ENCODE data around the gene GDPD3.
A peak's percentile ranks its signal among the peaks of the same experiment; 100 is the strongest.

Gene GDPD3

DNA sequence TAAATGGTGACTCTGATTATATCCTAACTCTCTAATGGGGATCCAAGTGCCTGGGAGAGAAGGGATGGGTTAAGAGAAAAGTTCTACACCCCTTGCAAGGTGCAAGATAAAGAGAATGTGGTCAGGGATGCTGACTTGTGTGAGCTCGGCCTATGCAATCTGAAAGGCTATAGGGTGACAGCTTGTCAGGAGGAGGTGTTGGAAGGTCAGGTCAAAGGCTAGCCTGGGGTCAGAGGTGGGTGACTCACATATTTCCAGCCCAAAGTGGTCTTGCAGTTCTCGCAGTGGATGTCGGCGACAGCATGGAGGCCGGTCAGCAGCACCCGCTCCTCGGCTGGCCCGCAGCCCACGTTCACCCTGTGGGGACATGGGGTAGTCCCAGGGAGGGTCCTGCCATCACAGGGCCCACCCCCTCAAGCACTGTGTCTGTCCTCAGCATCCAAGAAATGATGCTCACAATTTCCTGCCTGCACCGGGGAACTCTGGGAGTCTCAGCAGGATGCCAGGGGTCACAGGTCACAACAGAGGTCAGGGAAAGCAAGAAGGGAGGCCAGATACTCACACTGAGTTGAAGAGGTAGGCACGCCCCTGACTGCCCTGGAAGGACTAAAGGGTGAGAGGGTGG, 18.7 kb downstream of the GDPD3 start:
- DNase-seq = no peak

DNA sequence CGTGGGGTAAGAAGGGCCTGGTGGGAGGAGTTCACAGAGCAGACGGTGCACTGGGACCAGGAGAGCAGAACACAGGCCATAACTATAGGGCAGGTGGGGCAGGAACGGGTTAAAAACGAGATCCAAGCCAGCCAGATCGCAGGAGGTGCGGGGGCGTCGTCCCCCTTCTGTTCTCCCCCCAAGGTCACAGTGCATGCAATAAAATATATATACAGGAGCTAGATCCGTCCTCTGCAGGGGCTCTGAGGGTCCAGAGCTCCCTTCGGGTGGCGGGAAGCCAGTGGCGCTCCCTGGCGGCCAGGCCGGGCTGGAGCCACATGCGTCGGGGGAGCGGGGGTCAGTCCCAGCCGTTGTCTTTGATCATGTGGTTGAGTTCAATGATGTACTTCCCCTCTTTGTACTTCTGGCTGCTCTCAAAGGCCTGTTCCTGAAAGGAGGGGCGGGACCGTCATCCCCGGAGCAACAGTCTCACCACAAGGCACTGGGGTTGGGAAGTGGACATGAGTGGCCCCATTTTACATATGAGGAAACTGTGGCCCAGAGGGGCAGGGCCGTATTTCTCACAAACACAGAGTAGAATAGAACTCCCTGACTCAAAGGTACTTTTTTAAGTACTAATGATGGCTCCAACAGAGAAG, 20.8 kb downstream of the GDPD3 start:
- peak in 1 of 4 experiments; percentile 38 for DNase-seq

DNA sequence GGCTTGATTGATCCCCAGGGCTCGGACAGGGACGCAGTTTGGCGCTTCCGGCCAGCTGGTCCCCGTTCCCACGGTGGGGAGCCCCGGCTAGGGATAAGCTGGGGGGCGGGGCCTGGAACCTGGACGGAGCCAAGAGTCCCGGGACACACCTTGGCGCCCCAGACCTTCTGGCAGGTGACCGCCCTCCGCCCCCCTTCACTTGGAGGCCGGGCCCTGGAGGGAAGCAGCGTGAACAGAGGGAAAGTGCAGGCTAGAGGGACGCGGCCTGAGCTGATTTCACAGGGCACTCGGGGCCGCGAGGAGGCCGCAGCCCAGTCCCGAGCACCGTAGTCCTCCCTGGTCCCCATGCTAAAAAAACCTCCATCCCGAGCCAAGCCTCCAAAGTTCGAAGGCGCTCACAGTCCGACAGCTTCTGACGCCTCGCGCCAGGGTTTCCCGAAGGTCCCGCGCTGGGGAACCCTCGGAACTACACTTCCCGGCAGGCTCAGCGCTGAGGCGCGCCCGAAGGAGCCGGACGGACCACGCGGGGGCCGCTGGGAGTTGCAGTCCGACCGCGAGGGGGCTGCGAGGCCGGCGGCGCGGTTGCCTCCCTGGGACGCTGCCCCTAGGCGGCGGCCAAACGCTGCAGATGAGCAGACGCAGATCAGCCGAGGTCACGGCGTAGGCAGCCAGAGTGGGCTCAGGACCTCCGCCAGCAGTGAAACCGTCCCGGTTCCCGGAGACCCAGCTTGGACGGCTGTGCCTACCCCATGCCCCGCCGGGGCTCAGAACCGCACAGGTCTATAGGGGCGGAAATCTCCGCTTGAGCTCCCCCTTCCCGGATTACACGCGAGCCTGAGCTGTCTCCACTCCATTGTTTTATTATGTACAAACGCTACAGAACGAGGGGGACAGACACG, 21.6 kb downstream of the GDPD3 start, which contains the start of gene TBX6:
TBX6 (minus strand) TSS at position 451 of the 899 bp plus-strand sequence. CDS start 731 bp downstream, outside the sequence.
- peak; percentile 80 to 91 (median 84) for DNase-seq

DNA sequence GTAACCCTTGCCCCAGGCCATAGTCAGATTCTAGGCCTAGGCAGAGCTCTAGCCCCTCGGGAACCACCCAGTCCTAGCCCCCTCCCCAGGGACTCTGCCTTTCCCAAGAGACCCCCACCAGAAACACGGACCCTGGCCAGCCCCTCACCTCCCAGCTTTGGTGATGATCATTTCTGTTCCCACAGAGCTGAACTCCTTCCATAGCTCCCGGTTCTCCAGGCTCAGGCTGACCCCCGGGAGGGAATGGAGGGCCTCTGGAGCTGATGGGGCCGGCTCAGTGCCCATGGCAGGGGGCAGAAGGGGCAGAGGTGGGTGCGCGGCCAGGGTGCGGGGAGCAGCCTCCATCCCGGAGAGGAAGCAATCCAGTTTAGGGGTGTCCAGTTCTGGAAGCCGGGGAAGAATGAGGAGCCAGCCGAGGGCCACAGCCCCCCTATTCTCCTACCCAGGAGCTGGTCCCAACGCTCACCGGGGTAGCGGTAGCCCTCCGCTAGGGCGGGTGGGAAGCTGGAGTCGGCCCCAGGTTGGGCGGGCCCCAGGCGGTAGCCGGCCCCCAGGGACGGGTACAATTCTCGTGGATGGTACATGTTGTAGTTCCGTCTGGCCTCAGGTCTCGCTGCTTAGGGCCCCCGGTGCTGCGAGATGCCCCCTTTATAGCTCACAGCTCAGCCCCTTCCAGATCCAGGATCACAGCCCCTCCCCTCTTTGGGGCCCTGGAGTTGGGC, 22.6 kb downstream of the GDPD3 start:
- no peak for DNase-seq

DNA sequence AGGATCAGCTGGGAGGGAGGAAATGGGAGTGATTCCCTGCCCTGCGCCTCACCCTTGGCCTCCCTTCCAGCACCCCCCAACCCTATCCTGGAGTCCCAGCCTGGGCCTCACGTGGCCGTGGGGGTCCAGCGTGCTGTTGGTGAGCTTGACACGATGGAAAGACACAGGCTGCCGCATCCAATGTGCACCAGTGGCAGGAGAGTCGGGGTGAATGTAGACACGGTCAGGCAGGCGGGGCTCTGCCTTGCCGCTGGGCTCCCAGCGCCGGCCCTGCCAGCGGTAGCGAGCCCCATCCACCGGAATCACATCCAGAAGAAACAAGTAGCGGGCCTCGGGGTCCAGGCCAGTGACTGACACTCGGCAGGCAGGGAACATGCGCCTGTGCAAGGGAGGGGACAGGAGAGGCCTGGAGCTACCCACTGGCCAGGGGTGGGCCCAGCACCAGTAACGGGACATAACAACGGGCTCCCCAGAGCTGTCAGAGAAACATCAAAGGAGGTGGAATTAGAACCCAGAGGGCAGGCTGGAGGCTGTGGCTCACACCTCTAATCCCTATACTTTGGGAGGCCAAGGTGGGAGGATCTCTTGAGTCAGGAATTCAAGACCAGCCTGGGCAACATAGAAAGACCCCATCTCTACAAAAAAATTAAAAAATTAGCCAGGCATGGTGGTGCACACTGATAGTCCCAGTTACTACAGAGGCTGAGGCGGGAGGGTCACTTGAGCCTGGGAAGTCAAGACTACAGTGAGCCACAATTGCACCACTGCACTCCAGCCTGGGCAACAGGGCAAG, 24.3 kb downstream of the GDPD3 start:
- no peak for DNase-seq

DNA sequence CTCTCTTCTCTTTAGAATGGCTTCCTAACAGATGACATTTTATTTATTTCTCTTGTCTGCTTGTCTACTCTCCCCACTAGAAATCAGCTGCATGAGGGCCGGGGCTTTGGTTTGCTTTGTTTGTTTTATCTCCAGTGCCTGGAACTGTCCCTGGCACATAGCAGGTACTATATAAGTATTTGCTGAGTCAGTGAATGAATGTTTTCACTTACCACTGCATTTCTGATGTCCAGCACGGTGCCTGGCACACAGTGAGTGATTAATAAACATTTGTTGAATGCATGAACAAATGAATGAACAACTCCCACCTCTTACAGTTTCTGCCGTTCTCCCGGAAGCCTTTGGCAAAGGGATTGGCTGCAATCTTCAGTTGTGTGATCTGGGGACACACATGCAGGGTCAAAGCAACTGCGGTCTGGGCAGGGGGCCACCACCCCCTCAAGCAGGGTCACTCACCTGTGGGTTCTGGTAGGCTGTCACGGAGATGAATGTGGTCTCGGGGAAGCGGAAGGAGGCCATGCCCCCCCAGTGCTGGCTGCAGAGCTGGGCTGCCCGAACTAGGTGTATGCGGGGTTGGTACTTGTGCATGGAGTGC, 25.0 kb downstream of the GDPD3 start:
- DNase-seq = no peak

DNA sequence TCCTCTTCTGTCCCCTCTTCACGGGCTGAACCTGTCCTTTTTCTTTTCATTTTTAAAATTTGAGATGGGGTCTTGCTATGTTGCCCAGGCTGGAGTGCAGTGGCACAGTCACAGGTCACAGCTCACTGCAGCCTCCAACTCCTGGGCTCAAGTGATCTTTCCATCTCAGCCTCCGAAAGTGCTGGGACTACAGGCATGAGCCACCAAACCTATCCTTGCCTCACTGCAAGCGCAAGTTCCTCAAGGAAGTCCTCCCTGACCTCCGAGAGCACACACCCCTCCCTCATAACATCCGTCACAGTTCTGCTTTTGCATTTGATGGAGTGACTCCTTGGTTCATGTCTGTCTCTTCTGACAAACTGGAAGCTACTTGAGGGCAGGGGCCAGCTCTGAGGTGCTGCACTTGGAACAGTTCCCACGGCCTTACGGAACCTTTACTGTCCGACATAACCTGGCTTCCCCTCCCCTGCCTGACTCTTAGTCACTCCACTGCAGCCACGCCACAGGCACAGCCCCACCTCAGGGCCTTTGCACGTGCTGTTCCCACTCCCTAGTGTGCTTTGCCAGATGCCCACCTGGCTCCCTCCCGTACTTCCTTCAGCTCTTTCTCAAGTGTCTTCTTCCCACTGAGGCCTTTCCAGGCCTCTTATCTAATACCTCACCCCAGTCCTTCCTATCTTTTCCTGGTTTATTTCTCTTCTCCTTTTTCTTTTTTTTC, 26.0 kb downstream of the GDPD3 start:
- no peak for DNase-seq

DNA sequence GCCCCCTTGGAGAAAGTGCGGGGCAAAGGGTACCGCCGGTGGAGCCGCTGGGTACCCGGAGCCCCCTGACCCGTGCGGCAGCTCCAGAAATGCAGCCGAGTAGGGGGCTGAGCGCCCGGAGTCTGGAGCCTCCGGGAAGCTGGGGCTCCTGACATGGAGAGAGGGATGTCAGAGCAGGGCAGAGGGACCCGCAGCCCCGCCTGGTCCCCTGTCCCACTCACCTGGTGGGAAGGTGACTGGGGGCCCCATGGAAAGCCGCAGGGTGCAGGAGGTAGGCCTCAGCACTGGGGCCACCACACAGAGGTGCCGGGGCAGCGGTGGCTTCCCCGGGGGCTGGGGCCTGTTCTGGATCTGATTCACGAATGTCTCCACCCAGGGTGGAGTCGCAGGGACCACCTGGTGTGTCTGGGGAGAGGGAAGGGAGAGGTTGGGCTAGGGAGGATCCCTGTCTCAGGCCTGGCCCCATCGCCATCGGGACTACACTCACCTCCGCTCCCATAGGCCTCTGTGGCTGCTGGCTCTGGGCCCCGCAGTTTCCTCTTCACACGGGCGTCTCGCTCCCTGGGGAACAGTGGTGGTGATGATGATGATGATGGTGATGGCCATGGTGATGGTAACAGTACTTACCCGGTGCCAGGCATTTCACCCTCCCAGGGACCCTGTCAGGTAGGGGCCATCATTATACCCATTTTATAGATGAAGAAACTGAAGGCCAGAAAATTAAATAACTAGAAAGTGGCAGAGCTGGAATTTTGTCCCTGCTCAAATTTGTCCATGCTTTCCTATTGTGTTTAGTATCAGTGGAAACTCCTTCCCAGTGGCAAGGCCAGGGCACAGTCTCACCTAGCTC, 26.8 kb downstream of the GDPD3 start:
- DNase-seq = no peak

DNA sequence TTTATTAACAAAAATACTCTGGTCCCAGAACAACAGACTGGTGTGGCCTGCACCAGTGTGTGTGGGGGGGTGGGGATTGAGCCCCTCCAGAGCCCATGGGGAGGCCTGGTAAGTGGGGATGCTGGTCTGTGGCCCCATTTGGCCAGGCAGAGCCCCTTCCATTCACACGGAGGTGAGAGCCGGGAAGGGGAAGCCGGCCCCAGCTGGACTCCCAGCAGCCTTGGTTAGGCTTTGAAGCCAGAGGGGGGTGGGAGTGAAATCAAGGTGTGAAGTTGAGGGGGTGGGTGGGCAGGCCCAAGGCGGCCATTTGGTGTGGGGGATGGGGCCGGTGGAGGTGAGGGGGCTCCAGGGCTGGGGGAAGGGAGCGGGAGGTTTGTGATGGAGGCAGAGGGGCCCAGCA, 27.5 kb downstream of the GDPD3 start:
- DNase-seq = no peak

DNA sequence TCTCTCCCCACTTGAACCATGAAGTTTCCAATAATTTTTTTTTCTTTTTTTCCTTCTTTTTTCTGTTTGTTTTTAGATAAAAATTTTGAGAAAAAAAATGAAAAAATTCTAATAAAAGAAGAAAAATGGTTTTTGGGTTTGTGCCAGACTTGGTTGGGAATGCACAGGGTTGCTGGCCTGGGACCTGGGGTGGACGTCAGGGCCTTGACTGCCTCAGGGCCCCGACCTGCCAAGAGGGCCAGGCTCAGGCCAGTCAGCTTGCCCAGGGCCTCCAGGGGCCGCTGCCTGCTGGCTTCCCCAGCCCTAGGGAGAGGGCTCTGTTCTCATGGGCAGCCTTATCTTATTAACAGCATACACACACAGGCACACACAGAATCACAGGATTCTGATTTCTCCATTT, 28.1 kb downstream of the GDPD3 start:
- DNase-seq = no peak

DNA sequence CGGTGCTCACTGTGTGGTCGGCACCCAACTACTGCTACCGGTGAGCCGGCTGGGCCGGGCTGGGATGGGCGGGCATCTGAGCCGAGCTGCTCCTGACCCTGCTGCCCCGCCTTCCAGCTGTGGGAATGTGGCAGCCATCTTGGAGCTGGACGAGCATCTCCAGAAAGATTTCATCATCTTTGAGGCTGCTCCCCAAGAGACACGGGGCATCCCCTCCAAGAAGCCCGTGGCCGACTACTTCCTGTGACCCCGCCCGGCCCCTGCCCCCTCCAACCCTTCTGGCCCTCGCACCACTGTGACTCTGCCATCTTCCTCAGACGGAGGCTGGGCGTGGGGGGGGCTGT, 28.5 kb downstream of the GDPD3 start:
- no peak for DNase-seq

DNA sequence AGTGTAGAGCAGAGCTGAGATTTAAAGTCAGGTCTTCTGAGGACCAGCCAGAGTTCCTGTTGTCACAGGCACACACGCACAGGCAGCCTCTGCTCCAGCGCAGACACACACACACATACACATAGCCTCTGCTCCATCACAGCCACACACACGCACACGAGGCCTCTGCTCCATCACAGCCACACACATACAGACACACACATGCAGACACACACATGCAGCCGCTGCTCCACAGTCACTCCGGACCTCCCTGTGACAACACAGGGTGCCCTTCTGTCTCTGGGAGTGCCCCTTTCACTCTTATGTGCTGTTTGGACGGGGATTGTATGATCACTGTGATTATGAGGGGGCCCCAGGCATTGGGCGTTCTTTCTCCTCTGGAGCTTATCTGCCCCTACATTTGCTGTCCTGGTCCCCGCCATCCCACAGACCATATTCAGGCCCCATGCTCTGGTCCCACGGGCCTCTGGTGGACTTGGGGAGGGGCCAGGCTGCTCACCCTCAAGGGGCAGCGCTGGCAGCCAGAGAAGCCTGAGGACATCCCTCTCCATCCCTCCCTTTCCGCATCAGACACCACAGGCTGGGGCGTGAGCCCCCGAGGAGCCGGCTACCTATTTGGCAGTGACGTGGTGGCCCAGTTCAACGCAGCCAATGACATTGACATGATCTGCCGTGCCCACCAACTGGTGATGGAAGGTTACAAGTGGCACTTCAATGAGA, 29.1 kb downstream of the GDPD3 start:
- no peak for DNase-seq

DNA sequence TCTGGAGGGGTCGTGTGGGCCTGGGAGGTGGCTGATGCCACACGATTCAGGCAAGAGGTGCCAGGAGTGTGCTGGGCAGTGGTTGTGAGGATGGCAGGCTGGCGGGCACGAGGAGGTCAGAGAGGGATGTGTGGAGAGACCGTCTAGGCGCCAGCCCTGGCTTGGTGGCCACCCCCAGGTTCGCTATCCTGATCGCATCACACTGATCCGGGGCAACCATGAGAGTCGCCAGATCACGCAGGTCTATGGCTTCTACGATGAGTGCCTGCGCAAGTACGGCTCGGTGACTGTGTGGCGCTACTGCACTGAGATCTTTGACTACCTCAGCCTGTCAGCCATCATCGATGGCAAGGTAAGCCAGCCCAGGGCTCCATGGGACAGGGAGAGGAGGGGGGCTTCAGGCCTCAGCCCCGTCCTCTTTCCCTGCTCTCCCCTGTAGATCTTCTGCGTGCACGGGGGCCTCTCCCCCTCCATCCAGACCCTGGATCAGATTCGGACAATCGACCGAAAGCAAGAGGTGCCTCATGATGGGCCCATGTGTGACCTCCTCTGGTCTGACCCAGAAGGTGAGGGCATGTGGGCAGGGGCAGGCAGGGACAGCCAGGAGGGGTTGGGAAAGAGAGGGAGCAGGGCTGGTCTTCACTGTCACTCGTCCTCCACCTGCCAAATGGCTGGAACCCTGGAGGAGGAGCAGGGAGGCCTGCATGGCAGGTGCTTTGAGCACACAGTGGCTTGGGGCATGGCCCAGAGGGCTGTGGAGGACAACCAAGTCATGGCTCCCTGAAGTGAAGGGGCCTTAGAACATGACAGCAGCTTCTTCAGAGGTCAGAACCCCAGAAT, 29.9 kb downstream of the GDPD3 start:
- DNase-seq = no peak

DNA sequence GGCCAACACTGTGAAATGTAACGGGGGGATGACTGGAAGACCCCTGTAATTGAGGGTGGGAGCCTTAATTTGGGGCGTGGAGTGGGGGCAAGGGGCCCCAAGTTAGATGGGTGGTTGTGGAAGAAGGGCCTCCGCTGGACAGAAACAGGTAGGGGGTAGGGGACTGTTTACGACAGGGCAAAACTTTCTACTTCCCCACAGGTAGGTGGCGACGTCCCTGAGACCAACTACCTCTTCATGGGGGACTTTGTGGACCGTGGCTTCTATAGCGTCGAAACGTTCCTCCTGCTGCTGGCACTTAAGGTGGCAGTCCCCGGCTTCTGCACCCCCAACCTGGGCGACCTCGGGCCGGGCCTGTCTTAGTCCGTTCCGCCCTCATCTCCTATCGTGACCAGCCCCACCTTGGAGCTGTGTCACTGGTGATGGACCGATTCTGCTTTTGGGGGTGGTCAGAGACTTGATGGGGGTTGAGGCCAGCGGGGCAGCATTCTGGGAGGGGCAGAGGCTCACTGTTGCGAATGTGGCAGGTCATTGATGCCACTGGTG, 30.7 kb downstream of the GDPD3 start:
- DNase-seq = no peak

DNA sequence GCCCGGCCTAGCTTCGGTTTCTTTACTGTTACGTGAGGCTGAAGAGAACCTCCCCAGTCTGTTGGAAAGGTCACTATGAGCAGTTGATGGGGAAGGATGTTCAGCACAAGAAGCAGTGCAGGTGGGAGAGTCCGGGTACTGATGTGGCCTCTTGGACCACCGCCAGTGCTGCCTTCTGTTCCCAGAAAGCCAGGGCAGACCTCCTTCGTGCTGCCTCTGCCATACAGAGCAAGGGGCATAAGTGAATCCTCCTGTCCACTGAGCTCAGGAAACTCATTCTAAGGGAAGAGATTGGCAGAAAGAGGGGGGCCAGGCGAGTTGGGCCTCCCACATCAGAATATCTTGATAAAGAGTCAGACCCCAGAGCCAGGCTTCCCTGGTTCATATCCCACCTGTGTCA, 33.9 kb downstream of the GDPD3 start:
- DNase-seq = no peak

DNA sequence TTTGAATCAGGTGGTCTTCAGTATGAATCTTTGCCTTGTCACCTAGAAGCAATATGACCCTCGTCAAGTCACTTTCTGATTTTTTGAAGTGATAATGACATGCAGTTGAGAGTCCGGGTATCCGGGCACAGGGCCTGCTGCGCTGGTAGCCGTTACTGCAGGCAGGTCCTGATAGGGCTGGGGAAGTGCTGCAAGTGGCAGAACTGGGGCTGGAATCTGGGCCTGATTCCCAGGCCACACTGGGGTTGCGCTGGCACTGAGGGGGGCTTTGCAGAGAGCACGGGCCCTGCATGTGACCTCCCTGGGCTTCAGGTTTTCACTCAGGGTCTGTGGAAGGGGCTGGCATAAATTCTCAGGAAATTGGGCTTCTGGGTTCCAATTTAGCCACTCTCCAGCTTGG, 34.6 kb downstream of the GDPD3 start:
- DNase-seq = no peak

DNA sequence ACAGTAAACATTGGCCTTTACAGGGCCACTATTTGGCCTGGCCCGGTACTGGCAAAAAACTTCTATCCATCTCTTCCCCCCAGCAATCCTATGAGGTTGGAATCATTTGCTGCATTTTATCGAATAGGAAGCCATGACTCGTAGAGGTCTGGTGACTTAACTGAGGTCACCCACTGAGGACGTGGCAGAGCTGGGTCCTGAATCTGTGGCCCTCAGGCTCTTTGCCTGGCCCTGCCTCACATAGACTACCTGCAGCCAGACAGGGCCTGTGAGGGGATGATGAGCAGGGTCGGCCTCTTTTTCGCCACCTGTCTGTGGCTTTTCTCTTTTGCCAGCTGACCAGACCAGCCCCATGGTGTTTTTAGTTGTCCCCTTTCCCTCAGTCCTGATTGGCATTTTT, 35.7 kb downstream of the GDPD3 start:
- DNase-seq = no peak

DNA sequence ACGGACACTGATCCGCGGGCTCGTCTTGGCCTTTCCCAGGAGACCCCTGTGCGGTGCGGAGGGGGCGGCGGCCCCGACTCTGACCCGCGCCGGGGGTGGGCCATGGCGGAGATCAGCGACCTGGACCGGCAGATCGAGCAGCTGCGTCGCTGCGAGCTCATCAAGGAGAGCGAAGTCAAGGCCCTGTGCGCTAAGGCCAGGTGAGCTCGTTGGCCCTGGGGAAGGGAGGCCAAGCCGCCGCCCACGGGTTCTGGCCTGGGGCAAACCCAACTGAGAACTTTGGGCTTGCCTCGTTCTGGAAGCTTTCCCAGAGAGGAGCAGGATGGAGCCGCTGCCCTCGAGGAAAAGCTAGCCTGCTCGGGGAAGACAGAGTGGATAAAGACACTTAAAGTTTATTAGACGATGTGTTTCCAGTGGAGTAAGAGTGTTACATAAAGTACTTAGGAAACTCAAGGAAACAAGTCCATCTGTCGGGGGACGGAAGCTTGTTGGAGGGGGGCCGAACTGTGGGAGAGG, 37.0 kb downstream of the GDPD3 start:
- DNase-seq = no peak
